ENCODE data around the gene LHX3. TPM values are rescaled to one million over a fixed set of nuclear protein-coding genes. Genes with fewer than 3 reads are reported as not detected.
A peak's percentile ranks its signal among the peaks of the same experiment; 100 is the strongest.

Gene LHX3
- total and polyA plus RNA-seq, 2 donors (not counting 1 experiment from before 2014, with no cell fraction given): not detected

- Histone ChIP-seq H3K4me2 (ENCODE audit: extremely low read depth, insufficient read depth, low read length) (no peak overlapping the region), H3K36me3 (ENCODE audit: control insufficient read depth, insufficient read depth, low read length) (no peaks in the 10 kb centered on the region), H3K4me1 (ENCODE audit: control insufficient read depth, extremely low read depth, insufficient read depth, low read length) (peaks cover 4% of the 10 kb centered on the region), H3K9me3 (ENCODE audit: control insufficient read depth, insufficient read depth, low read depth, low read length) (no peaks in the 10 kb centered on the region), H3K79me2 (ENCODE audit: control insufficient read depth, insufficient read depth, low read length) (peaks cover 12% of the 10 kb centered on the region), H2AFZ (ENCODE audit: low read length) (no peak overlapping the region), H3K9ac (ENCODE audit: insufficient read depth, low read length) (no peak overlapping the region), H4K20me1 (ENCODE audit: control insufficient read depth, extremely low read depth, insufficient read depth, low read length) (no peaks in the 10 kb centered on the region), H3K27ac (ENCODE audit: insufficient read depth, low read length) (no peak overlapping the region), H3K4me3 (replicated peaks in 1 of 4; ENCODE audit: control extremely low read depth in 1 of 4, insufficient read depth in 1 of 4, low read depth in 3 of 4, low read length in 4 of 4) (no peak overlapping the region), H3K27me3 (ENCODE audit: control insufficient read depth, insufficient read depth, low read length) (peaks cover 13% of the 10 kb centered on the region)
- DNase-seq (ENCODE audit: low read depth in 2 of 2): no peak
- TF ChIP-seq CTCF (conservative IDR thresholded peaks at IDR 0.05 in 1 of 2, IDR thresholded peaks at IDR 0.05 in 1 of 2; ENCODE audit: low read depth in 1 of 2, low read length in 2 of 2) (no peak), EZH2 (IDR thresholded peaks at IDR 0.05; ENCODE audit: low read length, missing control alignments) (no peak)
These were observed 42.6 kb upstream of the LHX3 start for GRCh38 chr9:136247551-136247916.

GRCh38 chr9:136246849-136247550 lies 42.1 kb upstream of the LHX3 start:
- TF ChIP-seq CTCF (conservative IDR thresholded peaks at IDR 0.05 in 1 of 2, IDR thresholded peaks at IDR 0.05 in 1 of 2; ENCODE audit: low read depth in 1 of 2, low read length in 2 of 2) (no peak), EZH2 (IDR thresholded peaks at IDR 0.05; ENCODE audit: low read length, missing control alignments) (no peak)
- H3K27me3 ChIP-seq (ENCODE audit: control insufficient read depth, insufficient read depth, low read length): peaks cover 13% of the 10 kb centered on the region

GRCh38 chr9:136245219-136246150 lies 40.6 kb upstream of the LHX3 start, which contains the start of gene QSOX2:
TSS of gene QSOX2 (minus strand) at chr9:136245812. CDS start at chr9:136245803, 9 bp downstream.
- peaks cover 13% of the 10 kb centered on the region for H3K27me3 ChIP-seq (ENCODE audit: control insufficient read depth, insufficient read depth, low read length)
- H3K36me3 ChIP-seq (ENCODE audit: control insufficient read depth, insufficient read depth, low read length): peaks cover 2% of the 10 kb centered on the region
- peak; percentile 58 to 80 for DNase-seq (ENCODE audit: low read depth in 2 of 2)
- H3K27ac ChIP-seq (ENCODE audit: insufficient read depth, low read length): peak within 1 kb of the TSS; percentile 47
- H3K79me2 ChIP-seq (ENCODE audit: control insufficient read depth, insufficient read depth, low read length): peaks cover 23% of the 10 kb centered on the region
- H3K4me2 ChIP-seq (ENCODE audit: extremely low read depth, insufficient read depth, low read length): peak within 1 kb of the TSS; percentile 99
- H4K20me1 ChIP-seq (ENCODE audit: control insufficient read depth, extremely low read depth, insufficient read depth, low read length): no peaks in the 10 kb centered on the region
- TF ChIP-seq CTCF (conservative IDR thresholded peaks at IDR 0.05 in 1 of 2, IDR thresholded peaks at IDR 0.05 in 1 of 2; ENCODE audit: low read depth in 1 of 2, low read length in 2 of 2) (no peak), EZH2 (IDR thresholded peaks at IDR 0.05; ENCODE audit: low read length, missing control alignments) (no peak)
- H2AFZ ChIP-seq (ENCODE audit: low read length): peak within 1 kb of the TSS; percentile 59
- H3K9me3 ChIP-seq (ENCODE audit: control insufficient read depth, insufficient read depth, low read depth, low read length): no peaks in the 10 kb centered on the region
- H3K9ac ChIP-seq (ENCODE audit: insufficient read depth, low read length): peak within 1 kb of the TSS; percentile 50
- H3K4me1 ChIP-seq (ENCODE audit: control insufficient read depth, extremely low read depth, insufficient read depth, low read length): peaks cover 4% of the 10 kb centered on the region
- H3K4me3 ChIP-seq (replicated peaks in 1 of 4; ENCODE audit: control extremely low read depth in 1 of 4, insufficient read depth in 1 of 4, low read depth in 3 of 4, low read length in 4 of 4): peak within 1 kb of the TSS; percentile 80 to 87 (median 84)

More at GRCh38 chr9:136246849-136247550, 42.1 kb upstream of the LHX3 start:
- Histone ChIP-seq H4K20me1 (ENCODE audit: control insufficient read depth, extremely low read depth, insufficient read depth, low read length) (no peaks in the 10 kb centered on the region), H3K27ac (ENCODE audit: insufficient read depth, low read length) (no peak overlapping the region), H2AFZ (ENCODE audit: low read length) (no peak overlapping the region), H3K9me3 (ENCODE audit: control insufficient read depth, insufficient read depth, low read depth, low read length) (no peaks in the 10 kb centered on the region), H3K36me3 (ENCODE audit: control insufficient read depth, insufficient read depth, low read length) (no peaks in the 10 kb centered on the region), H3K4me1 (ENCODE audit: control insufficient read depth, extremely low read depth, insufficient read depth, low read length) (peaks cover 4% of the 10 kb centered on the region), H3K9ac (ENCODE audit: insufficient read depth, low read length) (no peak overlapping the region), H3K4me3 (replicated peaks in 1 of 4; ENCODE audit: control extremely low read depth in 1 of 4, insufficient read depth in 1 of 4, low read depth in 3 of 4, low read length in 4 of 4) (no peak overlapping the region), H3K4me2 (ENCODE audit: extremely low read depth, insufficient read depth, low read length) (no peak overlapping the region), H3K79me2 (ENCODE audit: control insufficient read depth, insufficient read depth, low read length) (peaks cover 16% of the 10 kb centered on the region)
- DNase-seq (ENCODE audit: low read depth in 2 of 2): no peak
